Measurements from ENCODE around the gene SPIRE2.
A peak's percentile ranks its signal among the peaks of the same experiment; 100 is the strongest.

The SPIRE2 gene

GRCh38 chr16:89893642-89894548, 65.6 kb downstream of the SPIRE2 start:
- DNase-seq (ENCODE audit: insufficient read length, low spot score) (no peak), FAIRE-seq (no peak)

- no peak for DNase-seq (ENCODE audit: insufficient read length, low spot score)
- FAIRE-seq = no peak
Observed at GRCh38 chr16:89895482-89896250, 67.4 kb downstream of the SPIRE2 start.

GRCh38 chr16:89897204-89897603, 68.9 kb downstream of the SPIRE2 start:
- DNase-seq (ENCODE audit: insufficient read length, low spot score) (no peak), FAIRE-seq (no peak)

GRCh38 chr16:89898201-89898967, 70.1 kb downstream of the SPIRE2 start:
- no peak for DNase-seq (ENCODE audit: insufficient read length, low spot score)
- no peak for FAIRE-seq

- FAIRE-seq = no peak
- no peak for DNase-seq (ENCODE audit: insufficient read length, low spot score)
Observed at GRCh38 chr16:89899879-89900481, 71.7 kb downstream of the SPIRE2 start.

- no peak for FAIRE-seq
- DNase-seq (ENCODE audit: insufficient read length, low spot score) = no peak
Observed at GRCh38 chr16:89900885-89901284, 72.6 kb downstream of the SPIRE2 start.

GRCh38 chr16:89902980-89903379, 74.7 kb downstream of the SPIRE2 start:
- DNase-seq (ENCODE audit: insufficient read length, low spot score) (no peak), FAIRE-seq (no peak)

- no peak for DNase-seq (ENCODE audit: insufficient read length, low spot score)
Observed at GRCh38 chr16:89903908-89904515, 75.7 kb downstream of the SPIRE2 start.

GRCh38 chr16:89904606-89905510, 76.6 kb downstream of the SPIRE2 start:
- DNase-seq (ENCODE audit: insufficient read length, low spot score) = no peak
- FAIRE-seq = no peak

More at GRCh38 chr16:89903908-89904515, 75.7 kb downstream of the SPIRE2 start:
- FAIRE-seq = no peak

GRCh38 chr16:89905511-89906139, 77.3 kb downstream of the SPIRE2 start:
- DNase-seq (ENCODE audit: insufficient read length, low spot score) = no peak
- no peak for FAIRE-seq

- no peak for FAIRE-seq
Observed at GRCh38 chr16:89906140-89907025, 78.1 kb downstream of the SPIRE2 start.

GRCh38 chr16:89907055-89907814, 79.0 kb downstream of the SPIRE2 start:
- DNase-seq (ENCODE audit: insufficient read length, low spot score) = no peak
- no peak for FAIRE-seq

More at GRCh38 chr16:89906140-89907025, 78.1 kb downstream of the SPIRE2 start:
- no peak for DNase-seq (ENCODE audit: insufficient read length, low spot score)

GRCh38 chr16:89908236-89908635, 80.0 kb downstream of the SPIRE2 start:
- DNase-seq (ENCODE audit: insufficient read length, low spot score) (no peak), FAIRE-seq (no peak)

GRCh38 chr16:89909777-89910716, 81.8 kb downstream of the SPIRE2 start:
- DNase-seq (ENCODE audit: insufficient read length, low spot score) = peak; percentile 60
- no peak for FAIRE-seq

GRCh38 chr16:89910717-89911354, 82.6 kb downstream of the SPIRE2 start:
- FAIRE-seq (no peak), DNase-seq (ENCODE audit: insufficient read length, low spot score) (no peak)

Measured in HTR-8/SVneo (cell line).